Breast epithelium (tissue), 3 donors: Measurements from ENCODE around the gene PANX1.

Source experiments
- CTCF ChIP-seq, 3 donors: fragments of 450-650 bp; IDR thresholded peaks; one replicate each; pipeline ENCODE4 v1.5.1; 2016 to 2017; ENCODE audit warnings: antibody characterized with exemption in 3 of 3, mild to moderate bottlenecking in 3 of 3, moderate library complexity in 3 of 3
- POLR2A ChIP-seq: fragments of 450-650 bp; IDR thresholded peaks from one replicate; pipeline ENCODE4 v1.6.1; 2016; ENCODE audit warnings: antibody characterized with exemption, mild to moderate bottlenecking, moderate library complexity
- POLR2AphosphoS5 ChIP-seq, 3 donors: sonication (generic); formaldehyde crosslinking; IDR thresholded peaks; one replicate each; pipeline ENCODE4 v1.6.1; 2017; ENCODE audit warnings: antibody characterized with exemption in 3 of 3

DNA sequence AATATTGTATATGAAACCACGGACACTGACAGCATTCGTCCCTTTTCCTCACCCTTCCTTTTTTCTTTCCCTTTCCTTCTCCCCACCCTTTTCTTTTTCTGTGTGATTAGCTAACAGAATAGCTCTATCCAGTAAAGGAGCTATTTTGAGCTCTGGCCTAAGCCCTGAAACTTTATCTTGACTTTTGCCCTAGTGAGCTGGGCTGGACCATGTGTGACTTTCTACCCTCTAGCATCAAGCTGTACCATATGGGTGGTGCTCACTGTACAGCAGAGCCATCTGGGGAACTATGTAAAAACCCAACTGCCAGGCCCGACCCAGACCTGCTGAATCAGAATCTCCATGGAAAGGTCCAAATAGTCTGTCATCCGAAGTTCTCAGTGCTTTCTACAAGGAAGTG lies 21.9 kb upstream of the PANX1 start:
- TF ChIP-seq POLR2A (no peak), POLR2AphosphoS5 (IDR thresholded peaks at IDR 0.05) (no peak), CTCF (IDR thresholded peaks at IDR 0.05) (no peak)
